Measurements from ENCODE around the gene HOTAIR. TPM values are rescaled to one million over a fixed set of nuclear protein-coding genes. Genes with fewer than 3 reads are reported as not detected.

HOTAIR gene
- total and polyA plus RNA-seq, 4 donors = not detected

- TF ChIP-seq YY1 (IDR thresholded peaks at IDR 0.05) (no peak), HNF4A (conservative IDR thresholded peaks at IDR 0.05) (no peak), MAX (IDR thresholded peaks at IDR 0.05) (no peak), NR2F2 (IDR thresholded peaks at IDR 0.05) (no peak), TAF1 (conservative IDR thresholded peaks at IDR 0.05) (no peak), HNF4G (IDR thresholded peaks at IDR 0.05) (no peak), JUND (IDR thresholded peaks at IDR 0.05) (no peak), RAD21 (IDR thresholded peaks at IDR 0.05) (no peak), FOXA2 (IDR thresholded peaks at IDR 0.05) (no peak), SP1 (IDR thresholded peaks at IDR 0.05) (no peak), RXRA (IDR thresholded peaks at IDR 0.05) (no peak), GABPA (IDR thresholded peaks at IDR 0.05 in 1 of 2, conservative IDR thresholded peaks at IDR 0.05 in 1 of 2) (no peak), EGR1 (IDR thresholded peaks at IDR 0.05; ENCODE audit: low read depth in 2 of 2) (no peak), FOXA1 (IDR thresholded peaks at IDR 0.05) (no peak)
- TF ChIP-seq, protein P1, sequence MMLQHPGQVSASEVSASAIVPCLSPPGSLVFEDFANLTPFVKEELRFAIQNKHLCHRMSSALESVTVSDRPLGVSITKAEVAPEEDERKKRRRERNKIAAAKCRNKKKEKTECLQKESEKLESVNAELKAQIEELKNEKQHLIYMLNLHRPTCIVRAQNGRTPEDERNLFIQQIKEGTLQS (IDR thresholded peaks at IDR 0.05) = no peak
- TF ChIP-seq, protein P2, sequence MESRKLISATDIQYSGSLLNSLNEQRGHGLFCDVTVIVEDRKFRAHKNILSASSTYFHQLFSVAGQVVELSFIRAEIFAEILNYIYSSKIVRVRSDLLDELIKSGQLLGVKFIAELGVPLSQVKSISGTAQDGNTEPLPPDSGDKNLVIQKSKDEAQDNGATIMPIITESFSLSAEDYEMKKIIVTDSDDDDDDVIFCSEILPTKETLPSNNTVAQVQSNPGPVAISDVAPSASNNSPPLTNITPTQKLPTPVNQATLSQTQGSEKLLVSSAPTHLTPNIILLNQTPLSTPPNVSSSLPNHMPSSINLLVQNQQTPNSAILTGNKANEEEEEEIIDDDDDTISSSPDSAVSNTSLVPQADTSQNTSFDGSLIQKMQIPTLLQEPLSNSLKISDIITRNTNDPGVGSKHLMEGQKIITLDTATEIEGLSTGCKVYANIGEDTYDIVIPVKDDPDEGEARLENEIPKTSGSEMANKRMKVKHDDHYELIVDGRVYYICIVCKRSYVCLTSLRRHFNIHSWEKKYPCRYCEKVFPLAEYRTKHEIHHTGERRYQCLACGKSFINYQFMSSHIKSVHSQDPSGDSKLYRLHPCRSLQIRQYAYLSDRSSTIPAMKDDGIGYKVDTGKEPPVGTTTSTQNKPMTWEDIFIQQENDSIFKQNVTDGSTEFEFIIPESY (IDR thresholded peaks at IDR 0.05) = no peak
- TF ChIP-seq, protein P3, sequence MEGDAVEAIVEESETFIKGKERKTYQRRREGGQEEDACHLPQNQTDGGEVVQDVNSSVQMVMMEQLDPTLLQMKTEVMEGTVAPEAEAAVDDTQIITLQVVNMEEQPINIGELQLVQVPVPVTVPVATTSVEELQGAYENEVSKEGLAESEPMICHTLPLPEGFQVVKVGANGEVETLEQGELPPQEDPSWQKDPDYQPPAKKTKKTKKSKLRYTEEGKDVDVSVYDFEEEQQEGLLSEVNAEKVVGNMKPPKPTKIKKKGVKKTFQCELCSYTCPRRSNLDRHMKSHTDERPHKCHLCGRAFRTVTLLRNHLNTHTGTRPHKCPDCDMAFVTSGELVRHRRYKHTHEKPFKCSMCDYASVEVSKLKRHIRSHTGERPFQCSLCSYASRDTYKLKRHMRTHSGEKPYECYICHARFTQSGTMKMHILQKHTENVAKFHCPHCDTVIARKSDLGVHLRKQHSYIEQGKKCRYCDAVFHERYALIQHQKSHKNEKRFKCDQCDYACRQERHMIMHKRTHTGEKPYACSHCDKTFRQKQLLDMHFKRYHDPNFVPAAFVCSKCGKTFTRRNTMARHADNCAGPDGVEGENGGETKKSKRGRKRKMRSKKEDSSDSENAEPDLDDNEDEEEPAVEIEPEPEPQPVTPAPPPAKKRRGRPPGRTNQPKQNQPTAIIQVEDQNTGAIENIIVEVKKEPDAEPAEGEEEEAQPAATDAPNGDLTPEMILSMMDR (IDR thresholded peaks at IDR 0.05; ENCODE audit: low read depth, low read length, missing input control) = no peak
- TF ChIP-seq, protein P4, sequence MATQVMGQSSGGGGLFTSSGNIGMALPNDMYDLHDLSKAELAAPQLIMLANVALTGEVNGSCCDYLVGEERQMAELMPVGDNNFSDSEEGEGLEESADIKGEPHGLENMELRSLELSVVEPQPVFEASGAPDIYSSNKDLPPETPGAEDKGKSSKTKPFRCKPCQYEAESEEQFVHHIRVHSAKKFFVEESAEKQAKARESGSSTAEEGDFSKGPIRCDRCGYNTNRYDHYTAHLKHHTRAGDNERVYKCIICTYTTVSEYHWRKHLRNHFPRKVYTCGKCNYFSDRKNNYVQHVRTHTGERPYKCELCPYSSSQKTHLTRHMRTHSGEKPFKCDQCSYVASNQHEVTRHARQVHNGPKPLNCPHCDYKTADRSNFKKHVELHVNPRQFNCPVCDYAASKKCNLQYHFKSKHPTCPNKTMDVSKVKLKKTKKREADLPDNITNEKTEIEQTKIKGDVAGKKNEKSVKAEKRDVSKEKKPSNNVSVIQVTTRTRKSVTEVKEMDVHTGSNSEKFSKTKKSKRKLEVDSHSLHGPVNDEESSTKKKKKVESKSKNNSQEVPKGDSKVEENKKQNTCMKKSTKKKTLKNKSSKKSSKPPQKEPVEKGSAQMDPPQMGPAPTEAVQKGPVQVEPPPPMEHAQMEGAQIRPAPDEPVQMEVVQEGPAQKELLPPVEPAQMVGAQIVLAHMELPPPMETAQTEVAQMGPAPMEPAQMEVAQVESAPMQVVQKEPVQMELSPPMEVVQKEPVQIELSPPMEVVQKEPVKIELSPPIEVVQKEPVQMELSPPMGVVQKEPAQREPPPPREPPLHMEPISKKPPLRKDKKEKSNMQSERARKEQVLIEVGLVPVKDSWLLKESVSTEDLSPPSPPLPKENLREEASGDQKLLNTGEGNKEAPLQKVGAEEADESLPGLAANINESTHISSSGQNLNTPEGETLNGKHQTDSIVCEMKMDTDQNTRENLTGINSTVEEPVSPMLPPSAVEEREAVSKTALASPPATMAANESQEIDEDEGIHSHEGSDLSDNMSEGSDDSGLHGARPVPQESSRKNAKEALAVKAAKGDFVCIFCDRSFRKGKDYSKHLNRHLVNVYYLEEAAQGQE (IDR thresholded peaks at IDR 0.05) = no peak
- H3K9ac ChIP-seq (ENCODE audit: low read depth in 1 of 2, low read length in 2 of 2) = no peak overlapping the region
- no peak overlapping the region for H3K4me3 ChIP-seq (ENCODE audit: low read depth in 1 of 3, low read length in 3 of 3)
- no peak for DNase-seq (ENCODE audit: low spot score)
- 4% methylated on average over 72 of the region's 72 CpGs for WGBS
- peaks cover 0 to 3% (median 0%) of the 10 kb centered on the region in 4 donors for H3K9me3 ChIP-seq (ENCODE audit: control insufficient read depth in 4 of 4, low read length in 3 of 4)
- no peaks in the 10 kb centered on the region for H3K36me3 ChIP-seq (ENCODE audit: control insufficient read depth in 4 of 4, insufficient read depth in 3 of 4, low read depth in 1 of 4, low read length in 3 of 4)
- H3K27me3 ChIP-seq (ENCODE audit: control insufficient read depth in 4 of 4, insufficient read depth in 4 of 4, low read length in 3 of 4) = peaks cover 3 to 58% (median 36%) of the 10 kb centered on the region in 4 donors
- peaks cover 0 to 5% (median 1%) of the 10 kb centered on the region in 4 donors for H3K4me1 ChIP-seq (ENCODE audit: control insufficient read depth in 4 of 4, insufficient read depth in 4 of 4, low read length in 3 of 4)
- H3K27ac ChIP-seq (ENCODE audit: low read depth in 1 of 2, low read length in 2 of 2) = no peak overlapping the region
Observed at GRCh38 chr12:53961025-53961761, 13.6 kb downstream of the HOTAIR start.
